NT2/D1 (cell line): ENCODE data around the gene CCDC57.

Source experiments
- SUZ12 ChIP-seq: IDR thresholded peaks from 2 replicates; pipeline ENCODE4 v1.6.1; 2011; ENCODE audit not compliant: insufficient read length, insufficient read depth; ENCODE audit errors: extremely low read depth
- YY1 ChIP-seq: IDR thresholded peaks from 2 replicates; pipeline ENCODE4 v1.6.1; 2011; ENCODE audit not compliant: insufficient read length, insufficient read depth
- ZNF274 ChIP-seq: IDR thresholded peaks from 2 replicates; pipeline ENCODE4 v1.6.1; 2011; ENCODE audit warnings: mild to moderate bottlenecking, low read depth, low read length

DNA sequence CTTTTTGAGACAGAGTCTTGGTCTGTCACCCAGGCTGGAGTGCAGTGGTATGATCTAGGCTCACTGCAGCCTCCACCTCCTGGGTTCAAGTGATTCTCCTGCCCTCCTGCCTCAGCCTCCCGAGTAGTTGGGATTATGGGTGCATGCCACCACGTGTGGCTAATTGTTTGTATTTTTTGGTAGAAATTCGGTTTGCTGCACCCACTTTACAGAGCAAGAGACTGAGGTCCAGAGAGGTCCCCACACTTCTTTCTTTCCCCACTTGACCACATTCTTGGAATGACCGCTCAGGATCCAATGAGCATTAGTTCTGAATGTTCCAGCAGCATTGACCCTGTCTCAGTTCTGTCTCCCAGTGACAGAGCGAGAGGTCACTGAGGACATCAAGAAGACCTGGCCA lies 10.9 kb upstream of the CCDC57 start:
- no peak for TF ChIP-seq ZNF274
- no peak for TF ChIP-seq YY1
- no peak for TF ChIP-seq SUZ12
